ENCODE results near the gene VRK3.
"Not testable (repeated sequence)": the region's sequence is repeated elsewhere in the genome, so short reads cannot be mapped to it uniquely, and the experiment has no call there.

Gene VRK3, protein sequence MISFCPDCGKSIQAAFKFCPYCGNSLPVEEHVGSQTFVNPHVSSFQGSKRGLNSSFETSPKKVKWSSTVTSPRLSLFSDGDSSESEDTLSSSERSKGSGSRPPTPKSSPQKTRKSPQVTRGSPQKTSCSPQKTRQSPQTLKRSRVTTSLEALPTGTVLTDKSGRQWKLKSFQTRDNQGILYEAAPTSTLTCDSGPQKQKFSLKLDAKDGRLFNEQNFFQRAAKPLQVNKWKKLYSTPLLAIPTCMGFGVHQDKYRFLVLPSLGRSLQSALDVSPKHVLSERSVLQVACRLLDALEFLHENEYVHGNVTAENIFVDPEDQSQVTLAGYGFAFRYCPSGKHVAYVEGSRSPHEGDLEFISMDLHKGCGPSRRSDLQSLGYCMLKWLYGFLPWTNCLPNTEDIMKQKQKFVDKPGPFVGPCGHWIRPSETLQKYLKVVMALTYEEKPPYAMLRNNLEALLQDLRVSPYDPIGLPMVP

DNA sequence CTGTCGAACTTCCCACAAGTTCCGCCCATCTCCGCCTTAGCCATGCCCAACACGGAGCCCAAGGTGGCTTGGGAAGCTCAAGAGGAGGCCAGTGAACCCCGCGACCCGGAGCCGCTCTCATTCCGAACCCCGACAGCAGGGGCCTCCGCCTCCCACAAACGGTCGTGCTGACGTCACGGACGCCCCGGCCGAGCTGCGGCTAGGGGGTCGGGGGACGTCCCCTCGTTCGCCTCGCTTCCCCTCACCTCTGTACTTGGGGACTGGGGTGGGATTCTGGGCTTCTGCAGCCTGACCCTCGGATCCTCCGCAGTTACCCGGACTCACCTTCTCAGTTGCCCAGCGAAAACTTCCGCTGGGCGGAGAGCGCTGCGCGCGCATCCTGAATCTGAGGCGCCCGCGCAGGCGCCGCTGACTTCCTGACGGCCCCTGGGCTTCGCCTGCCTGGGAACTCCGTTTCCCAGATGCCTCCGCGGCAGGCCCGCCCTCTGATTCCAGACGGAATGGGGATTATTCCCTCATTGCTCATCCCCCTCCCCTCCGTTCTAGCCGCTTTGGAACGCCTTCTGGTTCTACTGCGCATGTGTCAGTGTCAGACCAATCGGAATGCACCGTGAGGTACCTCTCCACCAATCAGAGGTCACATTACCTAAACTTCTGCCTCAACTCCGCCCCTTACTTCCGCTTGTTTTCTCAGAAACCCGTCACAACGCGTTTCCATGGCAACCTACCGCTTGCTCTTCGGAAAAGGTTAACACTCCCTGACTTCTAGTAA, at the start of gene VRK3:
Gene VRK3 (minus strand): TSS at position 351 of the 772 bp plus-strand sequence. CDS start 9,210 bp downstream, outside the sequence.
- Histone ChIP-seq H3K27ac (ENCODE audit: low read depth, low read length) (peak within 1 kb of the TSS; percentile 32), H4K20me1 (ENCODE audit: control insufficient read depth, insufficient read depth, low read depth, low read length) (peaks cover 9% of the 10 kb centered on the region; the same call in 1 of the 2 replicates), H3K4me3 (ENCODE audit: low read length) (peak within 1 kb of the TSS; percentile 79), H3K9me2 (replicated peaks; ENCODE audit: control insufficient read depth, low read length) (no peaks in the 10 kb centered on the region), H3K4me1 (ENCODE audit: control insufficient read depth, low read length) (peaks cover 36% of the 10 kb centered on the region), H3K27me3 (ENCODE audit: control insufficient read depth, low read length) (no peaks in the 10 kb centered on the region), H3F3A (ENCODE audit: control insufficient read depth, insufficient read depth) (no peaks in the 10 kb centered on the region), H3K79me2 (ENCODE audit: control insufficient read depth, low read length) (peaks cover 84% of the 10 kb centered on the region), H3K4me2 (ENCODE audit: low read length) (peak within 1 kb of the TSS; percentile 88), H3K36me3 (ENCODE audit: control insufficient read depth, low read length) (peaks cover 17% of the 10 kb centered on the region), H3K9me3 (ENCODE audit: control insufficient read depth, insufficient read depth, low read length) (no peaks in the 10 kb centered on the region)
- TF ChIP-seq, protein P1, sequence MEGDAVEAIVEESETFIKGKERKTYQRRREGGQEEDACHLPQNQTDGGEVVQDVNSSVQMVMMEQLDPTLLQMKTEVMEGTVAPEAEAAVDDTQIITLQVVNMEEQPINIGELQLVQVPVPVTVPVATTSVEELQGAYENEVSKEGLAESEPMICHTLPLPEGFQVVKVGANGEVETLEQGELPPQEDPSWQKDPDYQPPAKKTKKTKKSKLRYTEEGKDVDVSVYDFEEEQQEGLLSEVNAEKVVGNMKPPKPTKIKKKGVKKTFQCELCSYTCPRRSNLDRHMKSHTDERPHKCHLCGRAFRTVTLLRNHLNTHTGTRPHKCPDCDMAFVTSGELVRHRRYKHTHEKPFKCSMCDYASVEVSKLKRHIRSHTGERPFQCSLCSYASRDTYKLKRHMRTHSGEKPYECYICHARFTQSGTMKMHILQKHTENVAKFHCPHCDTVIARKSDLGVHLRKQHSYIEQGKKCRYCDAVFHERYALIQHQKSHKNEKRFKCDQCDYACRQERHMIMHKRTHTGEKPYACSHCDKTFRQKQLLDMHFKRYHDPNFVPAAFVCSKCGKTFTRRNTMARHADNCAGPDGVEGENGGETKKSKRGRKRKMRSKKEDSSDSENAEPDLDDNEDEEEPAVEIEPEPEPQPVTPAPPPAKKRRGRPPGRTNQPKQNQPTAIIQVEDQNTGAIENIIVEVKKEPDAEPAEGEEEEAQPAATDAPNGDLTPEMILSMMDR (IDR thresholded peaks at IDR 0.05; ENCODE audit: low read depth, low read length, poor library complexity, severe bottlenecking), result peak; percentile 3
- no peak for TF ChIP-seq EZH2phosphoT487 (IDR thresholded peaks at IDR 0.05; ENCODE audit: borderline replicate concordance, low read length)

DNA sequence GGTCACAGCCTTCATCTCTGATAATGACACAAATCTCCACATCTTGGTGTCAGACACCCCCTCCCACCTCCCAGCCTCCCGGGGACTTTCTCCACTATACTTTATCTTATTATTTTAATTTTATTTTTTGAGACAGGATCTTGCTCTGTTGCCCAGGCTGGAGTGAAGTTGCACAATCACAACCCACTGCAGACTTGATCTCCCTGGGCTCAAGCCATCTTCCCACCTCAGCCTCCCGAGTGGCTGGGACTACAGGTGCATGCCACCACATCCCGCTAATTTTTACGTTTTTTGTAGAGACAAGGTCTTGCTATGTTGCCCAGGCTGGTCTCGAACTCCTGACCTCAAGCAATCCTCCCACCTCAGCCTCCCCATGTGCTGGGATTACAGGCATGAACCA, 43.2 kb upstream of the VRK3 start:
- not testable (repeated sequence) for H4K20me1 ChIP-seq (ENCODE audit: control insufficient read depth, insufficient read depth, low read depth, low read length); H3K27me3 ChIP-seq (ENCODE audit: control insufficient read depth, low read length); H3K4me2 ChIP-seq (ENCODE audit: low read length); H3K79me2 ChIP-seq (ENCODE audit: control insufficient read depth, low read length); H3K36me3 ChIP-seq (ENCODE audit: control insufficient read depth, low read length); H3K4me1 ChIP-seq (ENCODE audit: control insufficient read depth, low read length); H3K9me3 ChIP-seq (ENCODE audit: control insufficient read depth, insufficient read depth, low read length); H3K27ac ChIP-seq (ENCODE audit: low read depth, low read length); H3K4me3 ChIP-seq (ENCODE audit: low read length); H3K9me2 ChIP-seq (replicated peaks; ENCODE audit: control insufficient read depth, low read length); H3F3A ChIP-seq (ENCODE audit: control insufficient read depth, insufficient read depth)

DNA sequence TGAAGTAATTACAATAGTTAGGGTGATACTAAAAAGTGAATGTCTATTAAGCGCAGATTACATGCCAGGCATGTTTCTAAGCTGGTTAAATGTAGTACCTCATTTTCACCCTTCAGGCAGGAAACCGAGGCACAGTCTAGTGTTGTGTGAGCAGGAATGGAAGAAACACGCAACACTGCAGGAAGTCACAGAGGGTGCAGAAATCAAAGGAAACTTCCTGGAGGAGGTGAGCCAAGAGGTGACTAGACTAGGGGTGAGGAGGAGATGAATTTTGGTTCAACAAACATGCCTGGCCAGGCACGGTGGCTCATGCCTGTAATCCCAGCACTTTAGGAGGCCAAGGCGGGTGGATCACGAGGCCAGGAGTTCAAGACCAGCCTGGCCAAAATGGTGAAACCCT, 42.4 kb upstream of the VRK3 start:
- TF ChIP-seq EZH2phosphoT487 (IDR thresholded peaks at IDR 0.05; ENCODE audit: borderline replicate concordance, low read length), result no peak
- TF ChIP-seq, protein P1 (IDR thresholded peaks at IDR 0.05; ENCODE audit: low read depth, low read length, poor library complexity, severe bottlenecking), result no peak
- no peak overlapping the region for H3K27ac ChIP-seq (ENCODE audit: low read depth, low read length)

DNA sequence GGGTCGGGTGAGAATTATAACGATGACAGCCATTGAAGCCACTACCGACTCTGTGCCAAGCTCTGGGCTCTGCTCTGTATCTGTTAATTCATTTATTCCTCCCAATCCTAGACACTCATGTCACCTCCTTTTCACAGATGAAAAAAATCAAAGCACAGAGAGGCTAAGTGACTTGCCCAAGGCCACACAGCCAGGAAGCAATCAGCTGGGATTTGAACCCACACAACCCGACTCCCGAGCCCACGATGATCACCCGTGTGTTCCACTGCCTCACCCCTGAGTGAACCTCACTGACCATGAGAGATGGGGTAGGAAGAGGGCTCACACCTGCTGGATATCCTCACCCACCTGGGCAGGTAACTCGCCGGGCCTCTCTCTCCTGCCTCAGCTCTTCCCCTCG, 40.8 kb upstream of the VRK3 start:
- no peaks in the 10 kb centered on the region for H3K4me1 ChIP-seq (ENCODE audit: control insufficient read depth, low read length)
- H3K36me3 ChIP-seq (ENCODE audit: control insufficient read depth, low read length), result no peaks in the 10 kb centered on the region
- H3K27me3 ChIP-seq (ENCODE audit: control insufficient read depth, low read length), result no peaks in the 10 kb centered on the region
- H3K79me2 ChIP-seq (ENCODE audit: control insufficient read depth, low read length), result no peaks in the 10 kb centered on the region
- H3K9me2 ChIP-seq (replicated peaks; ENCODE audit: control insufficient read depth, low read length), result no peaks in the 10 kb centered on the region
- H3K27ac ChIP-seq (ENCODE audit: low read depth, low read length), result no peak overlapping the region
- no peak overlapping the region for H3K4me2 ChIP-seq (ENCODE audit: low read length)
- H3K9me3 ChIP-seq (ENCODE audit: control insufficient read depth, insufficient read depth, low read length), result no peaks in the 10 kb centered on the region
- no peaks in the 10 kb centered on the region for H4K20me1 ChIP-seq (ENCODE audit: control insufficient read depth, insufficient read depth, low read depth, low read length)
- H3K4me3 ChIP-seq (ENCODE audit: low read length), result no peak overlapping the region
- TF ChIP-seq, protein P1 (IDR thresholded peaks at IDR 0.05; ENCODE audit: low read depth, low read length, poor library complexity, severe bottlenecking), result no peak
- TF ChIP-seq EZH2phosphoT487 (IDR thresholded peaks at IDR 0.05; ENCODE audit: borderline replicate concordance, low read length), result no peak
- no peaks in the 10 kb centered on the region for H3F3A ChIP-seq (ENCODE audit: control insufficient read depth, insufficient read depth)

More for the DNA sequence above, 42.4 kb upstream of the VRK3 start:
- Histone ChIP-seq H3K4me1 (ENCODE audit: control insufficient read depth, low read length) (no peaks in the 10 kb centered on the region), H3K79me2 (ENCODE audit: control insufficient read depth, low read length) (no peaks in the 10 kb centered on the region), H3K4me2 (ENCODE audit: low read length) (no peak overlapping the region), H3K9me3 (ENCODE audit: control insufficient read depth, insufficient read depth, low read length) (no peaks in the 10 kb centered on the region), H3F3A (ENCODE audit: control insufficient read depth, insufficient read depth) (no peaks in the 10 kb centered on the region), H3K4me3 (ENCODE audit: low read length) (no peak overlapping the region), H4K20me1 (ENCODE audit: control insufficient read depth, insufficient read depth, low read depth, low read length) (no peaks in the 10 kb centered on the region), H3K36me3 (ENCODE audit: control insufficient read depth, low read length) (no peaks in the 10 kb centered on the region), H3K9me2 (replicated peaks; ENCODE audit: control insufficient read depth, low read length) (no peaks in the 10 kb centered on the region), H3K27me3 (ENCODE audit: control insufficient read depth, low read length) (no peaks in the 10 kb centered on the region)
